Measurements from ENCODE around the gene TRIP6.

GRCh38 chr7:100893318-100893895, 26.2 kb downstream of the TRIP6 start:
- TF ChIP-seq CTCF (IDR thresholded peaks at IDR 0.05) (no peak), POLR2A (IDR thresholded peaks at IDR 0.05) (no peak)
